ENCODE data around the gene ASB8.

The ASB8 gene

DNA sequence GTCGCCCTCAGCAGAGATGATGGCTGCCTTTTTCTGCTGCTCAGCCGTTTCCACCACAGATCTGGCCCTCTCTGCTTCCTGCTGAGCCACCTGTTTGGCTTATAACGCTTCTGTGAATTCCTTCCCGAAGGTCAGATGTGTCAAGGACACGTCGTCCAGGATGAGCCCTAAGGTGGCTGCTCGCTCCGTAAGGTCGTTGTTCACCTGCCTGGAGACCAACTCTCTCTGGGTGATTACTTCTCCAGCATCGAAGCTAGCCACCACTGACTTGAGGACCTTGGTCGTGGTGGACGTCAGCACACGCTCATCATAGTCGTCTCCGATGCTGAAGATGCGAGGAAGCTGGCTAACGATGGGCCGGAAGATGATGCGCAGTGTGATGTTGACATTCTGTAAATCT, 11.7 kb upstream of the ASB8 start:
- Histone ChIP-seq H2AFZ (ENCODE audit: low read length) (no peak overlapping the region), H3F3A (ENCODE audit: insufficient read depth, low read length) (no peaks in the 10 kb centered on the region)

GRCh38 chr12:48165089-48165981, 8.0 kb upstream of the ASB8 start:
- no peak overlapping the region for H3K4me3 ChIP-seq (ENCODE audit: low read length)
- H3K9ac ChIP-seq (ENCODE audit: low read length), result no peak overlapping the region
- no peaks in the 10 kb centered on the region for H3K9me2 ChIP-seq (replicated peaks; ENCODE audit: insufficient read depth, low read length)
- no peaks in the 10 kb centered on the region for H3K9me3 ChIP-seq (replicated peaks; ENCODE audit: insufficient read depth, low read length)
- H3K27ac ChIP-seq (ENCODE audit: low read length), result no peak overlapping the region
- no peaks in the 10 kb centered on the region for H3K27me3 ChIP-seq (replicated peaks; ENCODE audit: insufficient read depth, low read length)
- H2AFZ ChIP-seq (ENCODE audit: low read length), result no peak overlapping the region
- no peaks in the 10 kb centered on the region for H4K20me1 ChIP-seq (ENCODE audit: insufficient read depth, low read length)
- no peaks in the 10 kb centered on the region for H3K79me2 ChIP-seq (ENCODE audit: low read length)
- no peaks in the 10 kb centered on the region for H3K36me3 ChIP-seq (replicated peaks; ENCODE audit: insufficient read depth, low read length)
- no peak overlapping the region for H3K4me2 ChIP-seq (ENCODE audit: low read depth, low read length)
- no peaks in the 10 kb centered on the region for H3K4me1 ChIP-seq (ENCODE audit: low read length)
- DNase-seq, result peak; percentile 58
- H3F3A ChIP-seq (ENCODE audit: insufficient read depth, low read length), result no peaks in the 10 kb centered on the region
- no peak for TF ChIP-seq EZH2 (optimal IDR thresholded peaks at IDR 0.05; ENCODE audit: low read depth, low read length)
- peak; percentile 89 for TF ChIP-seq CTCF (IDR thresholded peaks at IDR 0.05; ENCODE audit: low read length)
- no peak for TF ChIP-seq EZH2phosphoT487 (IDR thresholded peaks at IDR 0.05; ENCODE audit: low read length)

More for the DNA sequence above, 11.7 kb upstream of the ASB8 start:
- H3K4me3 ChIP-seq (ENCODE audit: low read length), result no peak overlapping the region
- no peak for DNase-seq
- TF ChIP-seq EZH2 (optimal IDR thresholded peaks at IDR 0.05; ENCODE audit: low read depth, low read length) (no peak), CTCF (IDR thresholded peaks at IDR 0.05; ENCODE audit: low read length) (no peak), EZH2phosphoT487 (IDR thresholded peaks at IDR 0.05; ENCODE audit: low read length) (no peak)
- no peaks in the 10 kb centered on the region for H3K9me2 ChIP-seq (replicated peaks; ENCODE audit: insufficient read depth, low read length)
- H3K79me2 ChIP-seq (ENCODE audit: low read length), result no peaks in the 10 kb centered on the region
- no peaks in the 10 kb centered on the region for H3K36me3 ChIP-seq (replicated peaks; ENCODE audit: insufficient read depth, low read length)
- no peak overlapping the region for H3K9ac ChIP-seq (ENCODE audit: low read length)
- H3K27ac ChIP-seq (ENCODE audit: low read length), result no peak overlapping the region
- no peaks in the 10 kb centered on the region for H3K9me3 ChIP-seq (replicated peaks; ENCODE audit: insufficient read depth, low read length)
- no peak overlapping the region for H3K4me2 ChIP-seq (ENCODE audit: low read depth, low read length)
- no peaks in the 10 kb centered on the region for H3K4me1 ChIP-seq (ENCODE audit: low read length)
- no peaks in the 10 kb centered on the region for H4K20me1 ChIP-seq (ENCODE audit: insufficient read depth, low read length)
- H3K27me3 ChIP-seq (replicated peaks; ENCODE audit: insufficient read depth, low read length), result no peaks in the 10 kb centered on the region

GRCh38 chr12:48164451-48164850, 7.1 kb upstream of the ASB8 start:
- no peak overlapping the region for H3K4me2 ChIP-seq (ENCODE audit: low read depth, low read length)
- H2AFZ ChIP-seq (ENCODE audit: low read length), result no peak overlapping the region
- no peaks in the 10 kb centered on the region for H3K4me1 ChIP-seq (ENCODE audit: low read length)
- H4K20me1 ChIP-seq (ENCODE audit: insufficient read depth, low read length), result no peaks in the 10 kb centered on the region
- no peaks in the 10 kb centered on the region for H3K36me3 ChIP-seq (replicated peaks; ENCODE audit: insufficient read depth, low read length)
- H3K9me2 ChIP-seq (replicated peaks; ENCODE audit: insufficient read depth, low read length), result no peaks in the 10 kb centered on the region
- H3K4me3 ChIP-seq (ENCODE audit: low read length), result no peak overlapping the region
- no peak for DNase-seq
- H3K79me2 ChIP-seq (ENCODE audit: low read length), result no peaks in the 10 kb centered on the region
- no peak for TF ChIP-seq EZH2 (optimal IDR thresholded peaks at IDR 0.05; ENCODE audit: low read depth, low read length)
- no peak for TF ChIP-seq EZH2phosphoT487 (IDR thresholded peaks at IDR 0.05; ENCODE audit: low read length)
- TF ChIP-seq CTCF (IDR thresholded peaks at IDR 0.05; ENCODE audit: low read length), result no peak
- no peaks in the 10 kb centered on the region for H3K9me3 ChIP-seq (replicated peaks; ENCODE audit: insufficient read depth, low read length)
- H3K27ac ChIP-seq (ENCODE audit: low read length), result no peak overlapping the region
- no peaks in the 10 kb centered on the region for H3F3A ChIP-seq (ENCODE audit: insufficient read depth, low read length)
- H3K27me3 ChIP-seq (replicated peaks; ENCODE audit: insufficient read depth, low read length), result no peaks in the 10 kb centered on the region
- no peak overlapping the region for H3K9ac ChIP-seq (ENCODE audit: low read length)
